Hematopoietic multipotent progenitor cell treated with erythropoietin and hydrocortisone succinate and interleukin-3 and kit ligand, for 17 days (in vitro differentiated cells): ENCODE measurements around the gene RAC3.

Experiments used
- DNase-seq: peaks from one replicate; pipeline ENCODE4 v3.0.0-alpha.2; 2015; ENCODE audit warnings: low spot score

The RAC3 gene

DNA sequence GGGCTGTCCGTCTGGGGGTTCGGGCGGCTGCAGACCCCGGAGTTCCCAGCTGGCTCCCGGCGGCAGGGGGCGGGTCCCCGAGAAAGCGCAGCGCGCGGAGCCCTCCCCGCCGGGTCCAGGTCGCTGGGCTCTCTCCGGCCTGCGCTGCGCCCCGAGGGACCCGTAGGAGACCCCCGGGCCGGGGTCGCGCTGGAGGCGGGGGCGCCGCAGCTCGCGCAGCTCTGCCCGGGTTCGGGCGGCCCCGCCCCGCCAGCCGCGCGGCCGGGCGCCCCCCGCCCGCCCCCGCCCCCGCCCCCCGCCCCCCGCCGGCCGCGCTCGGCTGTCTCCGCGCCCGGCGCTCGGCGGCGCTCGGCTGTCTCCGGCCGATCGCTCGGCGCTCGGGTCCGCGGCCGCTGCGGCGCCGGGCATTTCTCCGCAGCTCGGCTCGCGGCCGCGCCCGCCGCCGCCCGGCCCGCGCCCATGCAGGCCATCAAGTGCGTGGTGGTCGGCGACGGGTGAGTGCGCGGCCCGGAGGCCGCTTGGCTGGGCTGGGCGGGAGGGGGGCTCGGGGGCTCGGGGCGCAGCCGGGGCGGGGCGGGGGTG is at the start of gene RAC3:
Gene RAC3, plus strand, starts transcription at position 376 of the 582 bp plus-strand sequence. Its CDS starts 84 bp downstream, at position 460.
- no peak for DNase-seq

DNA sequence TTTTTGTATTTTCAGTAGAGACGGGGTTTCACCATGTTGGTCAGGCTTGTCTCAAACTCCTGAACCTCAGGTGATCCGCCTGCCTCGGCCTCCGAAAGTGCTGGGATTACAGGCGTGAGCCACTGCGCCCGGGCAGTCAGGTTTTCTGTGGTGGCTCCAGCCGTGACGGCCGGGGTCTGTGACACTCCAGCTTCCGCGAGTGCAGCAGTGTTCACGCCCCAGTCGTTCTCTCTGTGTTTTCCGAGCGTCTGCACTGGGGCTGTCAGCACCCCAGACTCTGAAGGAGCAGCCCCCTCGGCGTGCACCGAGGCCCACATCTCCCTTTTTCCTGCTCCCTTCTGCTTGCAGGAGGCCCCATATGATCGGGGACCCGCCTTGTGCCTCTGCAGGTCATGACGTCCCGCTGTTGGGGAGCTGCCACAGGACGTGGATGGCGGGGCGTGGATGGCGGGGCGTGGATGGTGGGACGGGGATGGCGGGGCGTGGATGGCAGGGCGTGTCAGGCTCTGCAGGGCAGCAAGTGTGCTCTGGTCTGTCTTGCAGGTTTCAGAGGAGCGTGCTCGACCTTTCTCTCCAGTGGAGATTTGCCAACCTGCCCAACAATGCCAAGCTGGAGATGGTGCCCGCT is 48.4 kb upstream of the RAC3 start:
- DNase-seq = no peak

DNA sequence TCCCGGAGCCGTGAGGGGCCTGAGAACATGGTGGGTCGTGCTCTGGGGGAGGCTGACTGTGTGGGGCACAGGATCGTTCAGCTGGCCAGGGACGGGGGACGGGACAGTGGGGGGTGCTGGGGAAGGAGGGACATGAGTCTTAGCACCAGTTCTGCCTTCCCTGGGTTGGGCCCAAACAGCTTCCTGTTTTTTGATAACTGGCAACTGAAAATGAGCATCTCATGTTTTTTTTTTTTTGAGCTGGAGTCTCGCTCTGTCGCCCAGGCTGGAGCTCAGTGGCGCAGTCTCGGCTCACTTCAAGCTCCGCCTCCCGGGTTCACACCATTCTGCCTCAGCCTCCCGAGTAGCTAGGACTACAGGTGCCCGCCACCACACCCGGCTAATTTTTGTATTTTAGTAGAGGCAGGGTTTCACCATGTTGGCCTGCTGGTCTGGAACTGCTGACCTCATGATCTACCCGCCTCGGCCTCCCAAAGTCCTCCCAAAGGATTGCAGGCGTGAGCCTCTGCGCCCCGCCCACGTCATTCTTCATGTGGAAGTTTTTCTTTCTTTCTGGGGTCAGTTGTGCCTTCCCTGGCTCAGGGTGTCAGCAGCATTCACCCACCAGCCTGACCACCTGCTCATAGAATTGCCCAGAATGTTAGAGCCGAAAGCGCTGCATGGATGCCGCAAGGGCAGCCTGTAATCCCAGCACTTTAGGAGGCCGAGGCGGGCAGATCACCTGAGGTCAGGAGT is 47.7 kb upstream of the RAC3 start:
- DNase-seq = no peak

DNA sequence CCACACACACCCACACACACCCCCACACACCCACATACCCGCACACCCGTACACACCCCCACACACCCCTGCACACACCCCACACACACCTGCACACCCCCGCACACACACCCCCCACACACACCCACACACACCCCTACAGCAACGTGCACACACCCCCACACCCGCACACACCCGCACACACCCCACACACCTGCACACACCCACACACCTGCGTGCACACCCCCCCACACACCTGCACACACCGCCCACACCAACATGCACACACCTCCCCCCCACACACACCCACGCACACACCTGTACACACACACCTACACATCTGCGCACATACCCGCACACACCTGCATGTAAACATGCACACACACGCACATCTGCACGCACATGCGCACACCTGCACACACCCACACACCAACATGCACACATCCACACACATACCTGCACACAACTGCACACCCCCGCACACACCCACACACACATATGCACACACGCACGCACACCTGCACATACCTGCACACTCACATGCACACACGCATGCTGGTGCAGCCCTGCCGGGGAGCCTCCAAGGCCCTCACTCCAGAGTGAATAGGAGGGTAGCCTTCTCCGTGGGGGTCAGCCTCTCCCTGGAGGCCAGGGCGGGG is 46.6 kb upstream of the RAC3 start:
- DNase-seq = no peak

DNA sequence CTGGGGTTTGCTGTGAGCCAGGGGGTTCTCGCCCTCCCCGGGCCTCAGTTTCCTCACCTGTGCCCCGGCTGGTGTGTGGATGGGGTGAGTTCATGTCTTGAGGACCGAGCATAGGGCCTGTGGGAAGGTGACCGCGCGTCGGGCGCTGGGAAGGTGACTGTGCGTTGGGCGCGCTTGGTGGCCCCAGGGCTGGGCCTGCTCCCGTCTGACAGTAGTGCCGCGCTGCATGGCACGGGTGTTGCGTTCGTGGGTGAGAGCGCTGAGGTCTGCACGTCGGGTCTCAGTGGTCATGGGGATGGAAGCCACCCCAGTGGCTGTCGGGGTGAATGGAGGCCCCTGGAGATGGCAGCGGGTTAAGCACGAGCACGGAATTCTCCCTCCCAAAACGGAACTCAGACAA is 44.9 kb upstream of the RAC3 start:
- no peak for DNase-seq

DNA sequence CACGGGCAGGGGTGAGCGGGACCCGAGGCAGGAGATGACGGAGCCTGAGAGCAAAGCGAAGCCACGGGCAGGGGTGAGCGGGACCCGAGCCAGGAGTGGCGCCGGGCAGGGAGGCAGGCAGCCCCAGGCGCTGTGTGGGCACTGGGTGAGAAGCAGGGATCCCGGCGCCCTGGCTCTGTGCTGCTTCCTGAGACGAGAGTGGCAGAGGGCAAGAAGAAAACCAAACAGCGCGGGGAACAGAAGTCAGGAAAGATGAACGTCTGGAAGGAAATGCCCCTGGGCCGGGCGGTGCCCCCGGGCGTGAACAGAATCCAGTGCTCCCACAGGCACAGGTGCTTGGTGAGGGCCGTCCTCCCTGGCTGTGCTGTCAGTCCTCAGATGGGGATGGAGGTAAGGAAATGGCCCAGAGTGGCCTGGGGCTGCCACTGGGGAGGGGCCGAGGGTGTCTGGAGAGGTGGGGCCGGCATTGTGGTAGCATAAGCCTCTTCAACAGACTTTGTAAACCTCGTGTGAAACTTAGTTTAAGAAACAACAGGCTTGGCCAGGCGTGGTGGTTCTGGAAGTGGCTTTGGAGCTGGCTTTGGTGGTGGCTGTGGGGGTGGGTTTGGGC is 44.2 kb upstream of the RAC3 start:
- no peak for DNase-seq

DNA sequence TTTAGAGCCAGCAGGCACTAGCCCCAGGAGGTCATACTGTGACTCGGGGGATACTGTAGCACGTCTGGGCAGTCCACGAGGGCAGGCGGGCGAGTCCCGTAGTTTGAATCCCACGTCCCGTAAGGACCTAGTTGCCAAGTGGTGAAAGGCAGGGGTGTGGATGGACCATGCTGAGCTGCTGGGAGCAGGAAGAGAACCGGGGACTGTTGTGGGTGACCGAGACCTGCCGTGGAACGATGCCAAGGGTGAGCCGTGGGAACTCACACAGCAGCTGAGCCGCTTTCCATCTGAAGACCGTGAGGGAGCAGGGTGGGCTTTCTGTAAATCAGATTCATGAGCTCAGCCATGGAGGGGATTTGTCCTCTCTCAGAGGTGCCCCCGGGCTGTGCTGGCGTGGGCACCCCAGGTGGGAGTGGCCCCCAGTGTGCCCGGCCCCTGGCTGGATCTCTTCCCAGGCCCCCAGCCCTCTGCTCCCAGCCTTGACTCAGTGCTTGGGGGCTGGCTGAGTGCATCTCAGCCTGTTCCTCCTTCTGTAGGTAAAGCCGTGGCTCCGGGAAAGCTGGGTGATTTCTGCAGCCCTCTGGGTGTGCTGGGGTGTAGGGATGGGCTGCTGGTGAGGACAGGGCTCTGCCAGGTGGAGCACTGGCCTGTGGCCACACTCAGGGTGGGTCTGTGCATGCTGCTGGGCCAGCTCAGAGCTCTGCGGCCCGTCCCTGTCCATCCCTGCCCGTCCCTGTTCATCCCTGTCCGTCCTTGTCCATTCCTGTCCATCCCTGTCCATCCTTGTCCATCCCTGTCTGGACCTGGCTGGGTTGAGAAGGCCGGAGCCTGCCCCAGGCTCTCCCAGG is 40.4 kb upstream of the RAC3 start:
- DNase-seq = no peak

DNA sequence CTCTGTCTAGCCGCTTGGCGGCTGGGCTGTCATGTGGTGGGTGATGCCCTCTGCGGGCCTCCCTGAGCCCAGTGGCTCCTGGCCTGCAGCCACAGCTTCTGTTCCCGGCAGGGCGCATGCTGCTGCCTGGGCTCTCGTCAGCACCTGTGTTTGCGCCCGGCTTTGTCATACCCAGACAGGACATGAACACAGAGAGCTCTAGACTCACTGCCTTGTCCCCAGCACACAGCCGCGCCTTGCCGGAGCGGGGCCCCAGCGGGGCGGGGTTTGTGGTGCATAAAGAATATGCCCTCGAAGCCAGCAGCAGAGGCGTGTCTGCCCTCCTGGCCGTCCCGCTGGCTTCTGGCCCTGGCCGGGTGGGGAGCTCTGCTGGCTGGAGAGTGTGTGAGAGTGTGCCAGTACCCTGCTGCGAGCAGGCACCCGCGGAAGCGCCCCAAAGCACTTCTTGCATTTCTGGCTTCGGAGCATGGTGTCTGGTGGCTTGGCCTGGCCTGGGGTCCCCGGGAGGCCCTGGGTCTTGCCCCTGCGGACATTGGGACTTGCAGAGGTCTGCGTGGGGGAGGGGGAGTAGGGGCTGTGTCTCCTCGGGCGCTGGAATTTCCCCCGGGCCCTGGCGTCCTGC is 39.7 kb upstream of the RAC3 start:
- DNase-seq = no peak

DNA sequence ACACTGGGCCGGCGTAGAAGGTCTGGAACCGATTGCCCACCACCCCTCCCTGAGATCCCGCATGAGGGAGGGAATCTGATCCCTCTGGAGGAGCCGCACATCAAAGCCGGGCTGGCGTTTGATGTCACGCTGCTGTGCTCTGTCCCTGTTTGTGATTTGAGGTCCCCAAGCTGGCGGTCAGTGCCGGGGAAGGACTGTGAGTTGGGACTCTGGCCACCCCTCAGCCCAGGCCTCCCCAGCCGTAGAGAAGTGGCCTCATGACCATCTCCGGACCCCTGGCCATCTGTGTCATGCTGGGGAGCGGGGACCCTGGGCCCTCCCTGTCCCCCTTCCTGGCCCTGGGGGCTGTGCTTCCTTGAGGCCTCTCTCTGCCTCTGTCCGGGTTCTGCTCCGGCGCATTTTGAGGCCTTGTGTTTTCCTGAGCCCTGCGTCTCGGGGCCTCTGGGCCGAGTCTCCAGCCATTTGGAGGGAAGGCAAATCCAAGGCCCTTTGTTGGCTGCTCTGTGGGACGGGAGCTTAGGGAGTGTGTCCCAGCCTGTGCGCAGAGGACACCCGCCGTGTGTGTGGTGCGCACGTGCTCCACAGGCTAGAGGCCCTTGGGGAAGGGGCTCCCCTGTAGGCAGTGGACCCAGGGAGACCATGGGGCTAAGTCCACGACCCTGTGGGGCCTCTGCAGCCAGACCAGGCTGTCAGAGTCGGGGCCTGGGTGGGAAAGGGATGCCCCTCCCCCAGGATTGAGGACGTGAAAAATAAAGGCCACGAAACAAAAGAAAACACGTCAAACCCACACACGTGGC is 39.0 kb upstream of the RAC3 start:
- no peak for DNase-seq

DNA sequence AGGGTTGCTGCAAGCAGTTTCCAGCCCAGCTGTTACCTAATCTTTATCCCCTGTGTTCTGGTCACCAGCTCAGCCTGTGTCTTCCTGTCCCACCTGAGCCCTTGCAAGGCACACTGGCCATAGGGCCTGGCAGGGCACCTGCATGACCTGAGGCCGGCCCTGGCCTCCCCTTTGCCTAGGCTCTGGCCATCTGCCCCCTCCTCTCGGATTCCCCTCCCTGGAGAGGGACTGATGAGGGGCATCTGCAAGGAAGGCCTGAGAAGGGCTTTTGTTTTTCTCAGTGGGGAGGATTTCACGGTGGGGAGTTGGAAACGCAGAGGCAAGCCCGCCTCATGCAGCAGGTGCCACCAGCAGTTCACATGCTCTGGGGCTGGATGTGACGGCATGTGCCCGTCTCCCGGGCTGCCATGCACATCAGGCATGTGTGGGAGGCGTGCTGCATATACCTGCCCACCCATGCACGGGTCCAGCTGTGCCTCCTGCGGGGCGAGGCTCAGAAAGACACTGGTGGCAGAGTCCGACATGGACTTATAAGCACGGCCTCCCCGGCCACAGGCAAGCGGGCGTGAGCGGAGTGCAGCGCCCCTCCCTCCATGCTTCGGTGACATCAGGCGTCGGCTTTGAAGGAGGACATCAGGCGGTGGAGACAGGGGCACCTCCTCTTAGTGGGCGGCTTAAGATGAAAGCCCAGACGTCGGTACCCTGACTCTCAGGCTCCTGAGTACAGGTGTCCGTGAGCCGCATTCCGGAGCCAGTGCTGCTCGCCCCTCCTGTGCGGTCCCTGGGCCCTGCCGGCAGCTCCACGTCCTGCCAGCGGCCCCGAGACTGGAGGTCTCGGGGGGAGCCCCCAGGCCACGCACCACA is 37.5 kb upstream of the RAC3 start:
- no peak for DNase-seq

DNA sequence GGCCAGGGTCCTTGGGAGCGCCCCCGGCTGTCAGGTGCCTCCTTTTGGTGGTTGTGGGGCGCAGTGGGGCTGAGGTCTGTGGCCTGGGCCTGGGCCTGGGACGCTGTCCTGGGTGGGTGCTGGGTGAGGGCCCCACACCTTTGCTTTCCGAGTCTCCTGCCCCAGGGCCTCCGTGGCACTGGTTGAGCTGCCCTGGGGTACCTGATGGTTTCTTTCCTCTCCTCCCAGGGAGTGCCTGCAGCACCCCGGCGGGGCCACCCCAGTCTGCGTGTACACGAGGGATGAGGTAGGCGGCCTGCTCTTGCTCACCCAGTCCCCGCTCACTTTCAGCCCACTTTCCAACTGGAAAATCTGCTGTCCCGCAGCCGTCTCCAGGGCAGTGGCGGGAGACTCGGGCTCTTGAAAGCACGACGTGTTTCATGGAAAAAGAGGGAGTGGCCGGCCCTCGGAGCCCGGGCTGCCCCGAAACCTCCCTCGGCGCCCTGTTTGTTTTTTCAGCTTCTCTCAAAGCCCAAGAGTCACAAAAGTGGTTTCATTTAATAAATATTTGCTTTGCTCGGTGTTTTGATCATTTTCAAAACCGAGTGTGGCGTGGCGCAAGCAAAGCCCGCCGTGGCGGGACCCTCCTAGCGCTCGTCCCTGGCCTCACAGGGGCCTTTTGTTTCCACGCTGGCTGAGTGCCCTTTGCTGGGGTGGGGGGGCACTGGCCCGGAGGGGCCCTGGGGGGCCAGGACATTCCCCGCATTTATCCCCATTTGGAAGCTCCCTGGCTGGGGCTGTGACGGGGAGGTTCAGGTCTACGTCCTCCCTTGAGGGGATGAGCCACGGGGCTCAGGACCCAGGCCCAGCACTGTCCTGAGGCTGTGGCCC is 36.6 kb upstream of the RAC3 start:
- DNase-seq = no peak

DNA sequence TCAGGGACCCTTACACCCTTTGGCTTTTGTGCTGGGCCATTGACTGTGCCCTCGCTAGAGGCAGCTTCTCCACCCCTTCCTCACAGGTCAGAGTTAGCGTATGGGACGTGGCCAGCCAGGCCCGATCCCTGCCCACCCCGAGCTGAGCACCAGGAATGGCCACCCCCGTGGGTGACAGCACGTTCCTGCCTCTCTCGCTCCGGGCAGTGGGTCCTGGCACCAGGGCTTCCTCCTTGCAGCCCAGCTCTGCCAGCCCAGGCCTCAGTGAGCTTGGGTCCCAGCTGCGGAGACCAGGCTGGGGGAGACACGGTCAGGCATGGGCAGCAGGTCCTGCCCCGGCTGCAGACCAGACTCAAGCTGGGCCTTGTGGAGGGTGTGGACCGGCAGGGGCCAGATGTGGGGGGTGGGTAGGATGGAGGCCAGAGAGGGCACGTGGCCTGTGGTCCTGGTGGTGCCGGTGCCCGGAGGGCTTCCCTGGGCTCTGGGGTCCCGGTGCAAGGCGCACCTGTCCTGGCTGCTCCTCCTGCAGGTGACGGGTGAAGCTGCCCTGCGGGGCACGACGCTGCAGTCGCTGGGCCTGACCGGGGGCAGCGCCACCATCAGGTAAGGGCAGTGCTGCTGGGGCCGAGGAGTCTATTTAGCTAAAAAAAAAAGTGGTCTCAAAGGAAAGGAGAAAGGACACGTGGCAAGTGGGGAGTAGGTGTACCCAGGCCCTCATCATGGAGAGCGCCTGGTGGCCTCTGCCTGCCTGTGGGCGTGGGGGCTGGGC is 35.8 kb upstream of the RAC3 start:
- DNase-seq = no peak

DNA sequence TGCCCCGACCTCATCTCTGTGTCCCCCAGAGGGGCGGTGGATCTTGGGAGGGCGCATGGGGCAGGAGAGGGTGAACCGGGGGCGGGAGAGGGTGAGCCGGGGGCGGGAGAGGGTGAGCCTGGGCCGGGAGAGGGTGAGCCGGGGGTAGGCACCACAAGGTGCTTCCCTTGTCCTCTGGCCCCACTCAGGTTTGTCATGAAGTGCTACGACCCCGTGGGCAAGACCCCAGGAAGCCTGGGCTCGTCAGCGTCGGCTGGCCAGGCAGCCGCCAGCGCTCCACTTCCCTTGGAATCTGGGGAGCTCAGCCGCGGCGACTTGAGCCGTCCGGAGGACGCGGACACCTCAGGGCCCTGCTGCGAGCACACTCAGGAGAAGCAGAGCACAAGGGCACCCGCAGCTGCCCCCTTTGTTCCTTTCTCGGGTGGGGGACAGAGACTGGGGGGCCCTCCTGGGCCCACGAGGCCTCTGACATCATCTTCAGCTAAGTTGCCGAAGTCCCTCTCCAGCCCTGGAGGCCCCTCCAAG is 35.2 kb upstream of the RAC3 start:
- DNase-seq = no peak

DNA sequence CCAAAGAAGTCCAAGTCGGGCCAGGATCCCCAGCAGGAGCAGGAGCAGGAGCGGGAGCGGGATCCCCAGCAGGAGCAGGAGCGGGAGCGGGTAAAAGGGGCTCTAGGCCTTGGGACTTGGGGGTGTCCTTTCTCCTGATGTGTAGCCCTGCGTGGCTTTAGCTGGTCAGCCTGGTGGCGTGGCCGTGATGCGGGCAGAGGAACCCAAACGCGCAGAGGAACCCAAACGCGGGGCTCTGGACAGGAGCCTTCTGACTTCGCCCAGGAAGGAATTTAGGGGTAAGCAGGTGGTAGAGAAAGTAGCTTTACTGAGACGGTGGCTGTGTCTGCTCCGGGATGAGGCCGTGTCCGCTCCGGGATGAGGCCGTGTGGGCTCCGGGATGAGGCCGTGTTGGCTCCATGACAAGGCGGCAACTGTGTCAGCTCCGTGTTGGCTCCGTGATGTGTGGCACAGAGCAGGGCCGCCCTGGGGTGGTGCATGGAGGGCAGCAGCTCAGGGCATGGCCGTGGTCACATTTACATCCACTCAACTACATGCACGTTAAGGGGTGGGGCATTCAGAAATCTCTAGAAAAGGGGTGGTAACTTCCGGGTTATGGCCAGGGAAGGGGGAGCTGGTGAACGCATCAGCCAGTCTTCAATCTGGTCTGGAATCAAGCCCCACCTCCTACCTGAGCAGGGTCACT is 34.6 kb upstream of the RAC3 start:
- no peak for DNase-seq

DNA sequence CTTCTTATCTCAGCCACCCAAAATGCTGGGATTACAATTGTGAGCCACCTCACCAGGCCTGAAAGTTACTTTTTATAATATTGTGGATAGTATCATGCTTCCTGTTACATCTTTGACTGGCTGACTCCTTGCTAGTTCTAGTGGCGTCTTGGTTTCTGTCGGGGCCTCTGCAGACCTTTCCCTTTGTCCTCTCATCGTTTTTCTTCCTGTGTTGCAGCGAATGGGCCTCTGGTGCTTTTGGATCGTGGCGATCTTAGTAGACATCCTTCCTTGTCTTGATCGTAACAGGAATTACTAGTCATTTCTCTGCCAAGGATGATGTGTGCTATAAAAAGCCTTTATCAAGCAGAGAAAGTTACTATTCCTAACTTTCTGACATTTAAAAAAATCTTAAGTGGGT is 33.3 kb upstream of the RAC3 start:
- no peak for DNase-seq

DNA sequence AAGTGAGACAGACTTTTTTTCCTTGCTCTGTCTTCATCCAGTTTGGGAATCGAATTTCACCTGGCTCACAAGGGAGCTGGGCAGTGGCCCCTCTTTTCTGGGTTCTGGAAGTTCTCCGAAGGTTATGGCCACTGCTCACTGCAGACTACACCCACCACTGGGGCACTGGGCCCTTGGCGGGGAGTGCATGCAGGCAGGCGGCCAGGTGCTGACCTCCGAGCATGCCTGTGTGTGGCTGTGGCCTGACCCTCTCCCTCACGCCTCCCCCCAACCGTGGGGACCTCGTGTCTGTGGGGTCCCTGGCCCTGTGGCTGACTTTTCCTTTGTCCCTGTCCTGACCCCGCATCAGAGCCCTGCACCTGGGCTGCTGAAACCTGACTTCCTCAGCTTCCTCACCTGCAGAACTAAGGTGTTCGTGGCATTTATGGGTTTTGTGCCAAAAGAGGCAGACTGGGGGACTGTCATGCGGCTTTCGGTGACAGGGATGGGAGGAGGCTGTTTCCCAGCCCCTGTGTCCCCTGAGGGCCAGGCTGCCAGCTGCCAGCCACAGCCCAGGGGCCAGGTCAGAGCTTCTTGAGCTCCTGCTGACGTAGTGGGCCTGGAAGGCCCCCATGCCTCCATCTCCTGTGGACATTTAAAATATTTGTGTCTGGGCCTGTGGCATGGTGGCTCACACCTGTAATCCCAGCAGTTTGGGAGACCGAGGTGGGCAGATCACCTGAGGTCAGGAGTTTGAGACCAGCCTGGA is 32.6 kb upstream of the RAC3 start:
- no peak for DNase-seq
